OCI-LY3 (cell line): ENCODE measurements around the gene OR2T5.
"Not testable (repeated sequence)": the region's sequence is repeated elsewhere in the genome, so short reads cannot be mapped to it uniquely, and the experiment has no call there.

ENCODE experiments used
- EZH2phosphoT487 ChIP-seq: fragments of 200-600 bp; shearing (Covaris generic); IDR thresholded peaks from 2 replicates; pipeline ENCODE4 v1.6.1; 2018; ENCODE audit warnings: antibody characterized with exemption, mixed run types, low read depth
- TF ChIP-seq, protein P1 (sequence below): fragments of 200-600, 300-600 bp; sonication (generic); IDR thresholded peaks from 2 replicates; pipeline ENCODE4 v1.5.1; 2014; ENCODE audit warnings: antibody characterized with exemption, low read length, low read depth

DNA sequence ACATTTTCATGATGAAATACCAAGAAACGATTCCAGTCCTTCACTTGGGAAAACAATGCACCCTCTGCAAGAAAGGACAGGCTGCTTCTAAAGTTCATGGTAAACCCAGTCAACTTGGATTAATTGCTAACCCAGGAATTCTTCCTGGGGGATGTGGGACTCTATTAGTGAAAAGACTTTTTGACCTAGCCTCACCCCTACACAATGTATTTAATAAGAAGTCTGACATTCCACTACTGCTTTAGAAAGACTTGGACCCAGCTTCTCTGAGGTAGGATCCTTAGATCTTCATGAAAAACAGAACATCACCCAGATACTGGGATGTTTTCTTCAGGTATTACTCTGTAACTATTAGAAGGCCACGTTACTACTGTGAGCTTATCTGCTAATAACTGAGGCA is 43.0 kb upstream of the OR2T5 start, which contains the start of gene OR2T2:
- TF ChIP-seq, protein P1, sequence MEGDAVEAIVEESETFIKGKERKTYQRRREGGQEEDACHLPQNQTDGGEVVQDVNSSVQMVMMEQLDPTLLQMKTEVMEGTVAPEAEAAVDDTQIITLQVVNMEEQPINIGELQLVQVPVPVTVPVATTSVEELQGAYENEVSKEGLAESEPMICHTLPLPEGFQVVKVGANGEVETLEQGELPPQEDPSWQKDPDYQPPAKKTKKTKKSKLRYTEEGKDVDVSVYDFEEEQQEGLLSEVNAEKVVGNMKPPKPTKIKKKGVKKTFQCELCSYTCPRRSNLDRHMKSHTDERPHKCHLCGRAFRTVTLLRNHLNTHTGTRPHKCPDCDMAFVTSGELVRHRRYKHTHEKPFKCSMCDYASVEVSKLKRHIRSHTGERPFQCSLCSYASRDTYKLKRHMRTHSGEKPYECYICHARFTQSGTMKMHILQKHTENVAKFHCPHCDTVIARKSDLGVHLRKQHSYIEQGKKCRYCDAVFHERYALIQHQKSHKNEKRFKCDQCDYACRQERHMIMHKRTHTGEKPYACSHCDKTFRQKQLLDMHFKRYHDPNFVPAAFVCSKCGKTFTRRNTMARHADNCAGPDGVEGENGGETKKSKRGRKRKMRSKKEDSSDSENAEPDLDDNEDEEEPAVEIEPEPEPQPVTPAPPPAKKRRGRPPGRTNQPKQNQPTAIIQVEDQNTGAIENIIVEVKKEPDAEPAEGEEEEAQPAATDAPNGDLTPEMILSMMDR: not testable (repeated sequence)
- TF ChIP-seq EZH2phosphoT487: not testable (repeated sequence)
